GM12874 (cell line): ENCODE measurements around the gene OR6X1.

ENCODE experiments used
- TF ChIP-seq, protein P1 (sequence below): IDR thresholded peaks from 2 replicates; pipeline ENCODE4 v1.5.1; 2011; ENCODE audit warnings: low read depth, mild to moderate bottlenecking, control low read depth, low read length, moderate library complexity; ENCODE audit not compliant: insufficient read depth

The OR6X1 gene

GRCh38 chr11:123740787-123741158, 13.5 kb downstream of the OR6X1 start:
- TF ChIP-seq, protein P1, sequence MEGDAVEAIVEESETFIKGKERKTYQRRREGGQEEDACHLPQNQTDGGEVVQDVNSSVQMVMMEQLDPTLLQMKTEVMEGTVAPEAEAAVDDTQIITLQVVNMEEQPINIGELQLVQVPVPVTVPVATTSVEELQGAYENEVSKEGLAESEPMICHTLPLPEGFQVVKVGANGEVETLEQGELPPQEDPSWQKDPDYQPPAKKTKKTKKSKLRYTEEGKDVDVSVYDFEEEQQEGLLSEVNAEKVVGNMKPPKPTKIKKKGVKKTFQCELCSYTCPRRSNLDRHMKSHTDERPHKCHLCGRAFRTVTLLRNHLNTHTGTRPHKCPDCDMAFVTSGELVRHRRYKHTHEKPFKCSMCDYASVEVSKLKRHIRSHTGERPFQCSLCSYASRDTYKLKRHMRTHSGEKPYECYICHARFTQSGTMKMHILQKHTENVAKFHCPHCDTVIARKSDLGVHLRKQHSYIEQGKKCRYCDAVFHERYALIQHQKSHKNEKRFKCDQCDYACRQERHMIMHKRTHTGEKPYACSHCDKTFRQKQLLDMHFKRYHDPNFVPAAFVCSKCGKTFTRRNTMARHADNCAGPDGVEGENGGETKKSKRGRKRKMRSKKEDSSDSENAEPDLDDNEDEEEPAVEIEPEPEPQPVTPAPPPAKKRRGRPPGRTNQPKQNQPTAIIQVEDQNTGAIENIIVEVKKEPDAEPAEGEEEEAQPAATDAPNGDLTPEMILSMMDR = no peak

GRCh38 chr11:123738374-123738773, 15.9 kb downstream of the OR6X1 start:
- TF ChIP-seq, protein P1 = no peak

DNA sequence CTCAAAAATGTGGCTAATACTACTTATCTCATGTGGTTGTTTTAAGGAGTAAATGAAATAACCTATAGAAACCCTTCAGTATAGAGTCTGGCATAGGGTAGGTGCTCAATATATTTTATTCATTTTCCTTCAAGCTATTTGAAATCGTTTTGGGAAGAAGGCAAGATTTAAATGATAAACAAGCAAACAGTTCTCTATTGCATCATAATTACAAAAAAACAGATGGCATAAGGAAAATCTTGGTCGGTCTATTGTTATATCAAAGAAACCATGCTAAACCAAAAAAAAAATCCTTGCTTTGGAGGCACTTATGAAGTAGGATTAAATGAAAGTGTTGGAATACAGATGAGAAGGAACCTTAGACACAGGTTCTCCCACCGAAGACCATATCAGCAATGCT, 17.5 kb downstream of the OR6X1 start:
- TF ChIP-seq, protein P1 = no peak

DNA sequence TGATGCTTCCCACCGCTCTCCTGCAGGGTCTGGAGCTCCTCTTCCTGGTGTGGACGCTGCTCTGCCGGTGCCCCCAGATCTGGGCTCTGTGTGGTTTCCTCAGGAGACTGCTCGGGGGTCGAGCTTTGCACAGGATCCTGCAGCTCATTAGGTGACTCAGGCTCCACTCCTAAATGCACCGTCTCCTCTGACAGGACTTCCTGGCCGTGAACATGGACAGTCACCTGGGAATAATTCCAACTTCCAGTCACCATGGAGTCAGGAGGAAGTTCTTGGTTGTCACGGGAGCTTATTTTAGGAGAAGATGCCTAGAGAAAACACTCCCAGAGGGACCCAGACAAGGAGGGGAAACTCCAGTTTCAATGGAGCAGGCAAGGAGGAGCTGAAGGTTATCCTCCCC, 24.7 kb downstream of the OR6X1 start:
- TF ChIP-seq, protein P1 = no peak

- TF ChIP-seq, protein P1 = no peak
Measured at GRCh38 chr11:123725995-123726655, 28.2 kb downstream of the OR6X1 start.

DNA sequence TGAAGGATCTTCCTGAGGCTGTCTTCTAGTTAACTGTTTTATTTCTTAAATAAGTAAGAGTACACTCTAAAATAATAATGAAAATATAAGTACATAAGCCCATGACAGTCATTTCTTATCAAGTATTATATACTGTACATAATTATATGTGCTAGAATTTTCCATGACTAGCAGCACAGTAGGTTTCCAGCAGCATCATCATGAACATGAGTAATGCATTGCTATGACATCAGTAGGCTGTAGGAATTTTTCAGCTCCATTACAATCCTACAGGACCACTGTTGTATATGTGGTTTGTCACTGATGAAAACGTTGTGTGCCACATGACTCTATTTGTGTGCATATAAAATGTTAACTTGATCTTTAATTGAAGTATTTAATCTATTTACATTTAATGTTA, 34.9 kb downstream of the OR6X1 start:
- TF ChIP-seq, protein P1 = no peak

DNA sequence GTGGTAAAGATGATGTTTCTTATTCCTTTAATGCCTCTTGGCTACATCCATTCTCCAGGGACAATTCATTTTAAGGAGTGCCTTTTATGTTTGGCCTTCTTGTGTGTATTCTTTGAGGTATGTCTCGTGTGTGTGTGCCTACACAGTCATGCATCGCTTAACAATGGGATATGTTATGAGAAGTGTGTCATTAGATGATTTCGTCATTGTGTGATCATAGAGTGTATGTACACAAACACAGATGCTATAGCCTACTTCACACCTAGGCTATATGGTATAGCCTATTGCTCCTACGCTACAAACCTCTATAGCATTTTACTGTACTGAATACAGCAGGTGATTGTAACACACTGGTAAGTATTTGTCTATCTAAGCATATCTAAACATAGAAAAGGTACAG, 35.8 kb downstream of the OR6X1 start:
- TF ChIP-seq, protein P1 = no peak
